Upper lobe of left lung (tissue), 4 donors: ENCODE data around the gene SLC25A21.

Experiments used
- EP300 ChIP-seq, 4 donors: sonication (generic); formaldehyde crosslinking; IDR thresholded peaks; one replicate each; pipeline ENCODE4 v1.5.1; 2017; ENCODE audit warnings: antibody characterized with exemption in 4 of 4, control low read depth in 2 of 4
- POLR2AphosphoS5 ChIP-seq, 2 donors: sonication (generic); formaldehyde crosslinking; IDR thresholded peaks; one replicate each; pipeline ENCODE4 v1.5.1; 2017; ENCODE audit warnings: antibody characterized with exemption in 2 of 2
- TF ChIP-seq, protein P1 (sequence below), 6 experiments: fragments of 450-650 bp in 4 of 6; fragments of 200-600 bp in 2 of 6; sonication (generic) in 2 of 6; IDR thresholded peaks; one replicate each; pipeline ENCODE4 v1.5.1; 2016 to 2019; ENCODE audit warnings: antibody characterized with exemption in 6 of 6

DNA sequence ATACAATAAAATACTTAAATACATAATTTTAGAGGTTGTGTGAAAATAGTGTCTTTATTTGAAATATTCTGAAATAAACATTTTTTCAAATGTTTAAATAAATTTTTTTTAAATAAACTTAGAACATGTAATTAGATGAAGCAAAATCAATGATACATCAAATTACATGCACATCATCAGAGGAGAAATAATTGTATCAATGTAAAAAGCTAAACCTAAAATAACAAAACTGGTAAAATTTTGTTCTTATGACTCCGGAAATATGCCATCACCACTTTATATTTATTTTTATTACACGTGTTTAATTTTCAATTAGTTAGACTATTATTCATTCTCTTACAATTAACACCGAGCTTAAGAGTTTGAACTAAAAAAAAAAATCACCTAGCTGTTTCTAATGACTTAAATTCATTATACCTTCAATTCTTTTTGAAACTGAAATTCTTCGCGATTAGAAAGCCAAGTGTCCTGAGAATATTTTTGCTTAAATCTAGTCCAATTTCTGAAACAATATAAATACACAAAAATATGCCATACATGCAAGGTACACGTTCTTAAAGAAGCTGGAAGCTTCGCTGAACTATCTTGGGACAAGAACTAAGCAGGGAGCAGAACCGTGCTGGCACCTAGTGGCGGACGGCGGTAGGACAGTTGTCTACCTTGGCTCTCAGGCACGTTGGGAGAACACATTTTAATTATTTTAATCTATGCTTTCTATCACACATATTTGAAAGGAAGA lies 230.5 kb downstream of the SLC25A21 start:
- TF ChIP-seq POLR2AphosphoS5 (IDR thresholded peaks at IDR 0.05) (no peak), EP300 (IDR thresholded peaks at IDR 0.05) (no peak)
- TF ChIP-seq, protein P1, sequence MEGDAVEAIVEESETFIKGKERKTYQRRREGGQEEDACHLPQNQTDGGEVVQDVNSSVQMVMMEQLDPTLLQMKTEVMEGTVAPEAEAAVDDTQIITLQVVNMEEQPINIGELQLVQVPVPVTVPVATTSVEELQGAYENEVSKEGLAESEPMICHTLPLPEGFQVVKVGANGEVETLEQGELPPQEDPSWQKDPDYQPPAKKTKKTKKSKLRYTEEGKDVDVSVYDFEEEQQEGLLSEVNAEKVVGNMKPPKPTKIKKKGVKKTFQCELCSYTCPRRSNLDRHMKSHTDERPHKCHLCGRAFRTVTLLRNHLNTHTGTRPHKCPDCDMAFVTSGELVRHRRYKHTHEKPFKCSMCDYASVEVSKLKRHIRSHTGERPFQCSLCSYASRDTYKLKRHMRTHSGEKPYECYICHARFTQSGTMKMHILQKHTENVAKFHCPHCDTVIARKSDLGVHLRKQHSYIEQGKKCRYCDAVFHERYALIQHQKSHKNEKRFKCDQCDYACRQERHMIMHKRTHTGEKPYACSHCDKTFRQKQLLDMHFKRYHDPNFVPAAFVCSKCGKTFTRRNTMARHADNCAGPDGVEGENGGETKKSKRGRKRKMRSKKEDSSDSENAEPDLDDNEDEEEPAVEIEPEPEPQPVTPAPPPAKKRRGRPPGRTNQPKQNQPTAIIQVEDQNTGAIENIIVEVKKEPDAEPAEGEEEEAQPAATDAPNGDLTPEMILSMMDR (IDR thresholded peaks at IDR 0.05), result peak; percentile 47 to 90 (median 73)
